HG03103 (cell line): Measurements from ENCODE around the gene DDR2.
A peak's percentile ranks its signal among the peaks of the same experiment; 100 is the strongest.

ENCODE experiments used
- ATAC-seq: cut with Tn5 transposase; IDR thresholded peaks from one replicate; pipeline ENCODE4 v1.9.1; 2021; ENCODE audit warnings: low read depth; ENCODE audit not compliant: unreplicated experiment

The DDR2 gene

GRCh38 chr1:162629077-162629627, 3.1 kb upstream of the DDR2 start:
- ATAC-seq, result no peak

GRCh38 chr1:162629651-162630050, 2.6 kb upstream of the DDR2 start:
- ATAC-seq, result no peak

DNA sequence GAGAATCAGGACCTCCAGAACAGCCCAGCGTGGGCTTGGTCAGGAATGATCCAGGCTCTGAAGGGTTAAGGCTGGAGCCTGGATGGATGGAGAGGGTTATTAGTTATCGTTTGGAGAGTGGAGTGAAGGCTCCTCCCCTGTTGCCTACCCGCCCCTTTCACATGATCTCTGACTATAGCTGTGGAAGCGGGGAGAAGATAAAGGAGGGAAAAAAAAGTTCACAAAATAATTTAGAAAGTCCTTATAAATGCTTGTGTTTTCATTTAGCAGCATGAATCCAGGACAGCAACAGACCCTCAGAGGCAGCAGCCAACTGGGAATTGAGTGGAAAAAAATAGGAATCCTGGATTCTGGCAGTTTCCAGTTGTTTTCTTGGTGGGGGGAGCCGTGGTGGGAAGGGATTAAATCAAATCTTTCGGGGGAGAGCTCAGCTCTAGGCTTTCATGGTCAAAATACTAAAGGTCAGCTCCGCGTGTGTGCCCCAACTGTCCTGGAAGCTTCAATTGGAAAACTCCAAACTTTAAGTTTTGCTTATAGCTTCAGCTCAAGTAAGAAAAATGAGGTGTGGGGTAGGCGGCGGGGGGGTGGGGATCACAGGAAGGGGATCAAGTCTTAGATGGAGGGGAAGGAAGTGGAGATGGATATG, 595 bp upstream of the DDR2 start:
- ATAC-seq, result no peak

DNA sequence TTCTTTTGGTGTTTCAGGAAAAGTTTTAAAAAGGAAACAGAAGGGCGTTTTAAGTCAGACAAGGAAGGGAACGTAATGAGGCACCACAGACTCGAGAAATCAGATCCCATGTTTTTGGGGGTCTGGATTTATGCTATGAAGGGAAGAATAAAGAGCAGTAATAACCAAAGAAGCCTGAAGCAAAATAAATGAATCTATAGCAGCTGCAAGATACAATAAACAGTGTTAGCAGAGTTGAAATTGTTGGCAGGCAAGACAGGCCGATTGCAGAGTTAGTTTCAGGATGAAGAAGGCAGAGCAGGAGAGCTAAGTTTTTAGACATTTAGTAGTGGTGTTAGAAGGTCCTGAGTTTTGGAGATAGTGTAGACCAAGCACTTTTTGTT, 425 bp downstream of the DDR2 start:
- ATAC-seq, result no peak

- ATAC-seq, result no peak
Measured at GRCh38 chr1:162633081-162633762, 958 bp downstream of the DDR2 start.

DNA sequence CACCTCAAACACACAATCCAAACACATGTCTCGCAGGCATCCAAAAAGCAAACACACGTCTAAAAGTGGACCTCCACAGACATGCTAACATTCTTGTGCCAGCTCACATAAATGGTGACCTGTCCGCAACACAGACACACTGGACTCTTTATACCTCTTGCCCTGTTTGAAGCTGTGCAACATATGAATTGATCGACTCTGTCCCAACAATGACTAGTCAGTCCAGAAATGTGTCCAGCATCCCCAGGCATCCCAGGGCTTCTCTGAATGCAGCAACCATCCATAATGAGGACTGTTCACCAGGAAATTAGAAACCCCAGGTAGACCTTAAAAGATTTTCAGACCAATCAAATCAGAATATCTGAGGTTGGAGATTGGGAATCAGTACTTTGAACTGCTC, 3.2 kb downstream of the DDR2 start:
- no peak for ATAC-seq

GRCh38 chr1:162639718-162640117, 7.5 kb downstream of the DDR2 start:
- ATAC-seq, result peak; percentile 67

GRCh38 chr1:162641114-162641513, 8.8 kb downstream of the DDR2 start:
- ATAC-seq, result no peak

- ATAC-seq, result no peak
Measured at GRCh38 chr1:162644986-162645314, 12.7 kb downstream of the DDR2 start.

- ATAC-seq, result no peak
Measured at GRCh38 chr1:162645666-162646065, 13.4 kb downstream of the DDR2 start.

DNA sequence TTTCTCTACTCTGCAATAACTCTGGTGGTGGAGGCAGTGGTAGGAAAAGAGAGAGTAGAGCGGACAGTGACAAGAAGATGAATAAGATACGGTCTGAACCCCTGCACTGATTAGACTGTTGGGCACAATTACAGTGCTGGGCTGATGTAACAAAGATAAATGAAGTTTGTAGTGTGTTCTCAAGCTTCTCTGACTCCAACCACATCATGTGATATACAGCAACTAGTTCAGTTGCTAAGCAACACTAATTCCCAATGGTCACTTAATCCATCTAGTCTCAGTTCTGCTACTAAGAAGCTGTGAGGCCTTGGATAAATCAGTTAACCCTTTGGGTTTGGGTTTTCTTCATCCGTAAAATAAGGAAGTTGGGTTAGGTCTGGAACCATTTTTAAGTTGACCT, 17.3 kb downstream of the DDR2 start:
- no peak for ATAC-seq

DNA sequence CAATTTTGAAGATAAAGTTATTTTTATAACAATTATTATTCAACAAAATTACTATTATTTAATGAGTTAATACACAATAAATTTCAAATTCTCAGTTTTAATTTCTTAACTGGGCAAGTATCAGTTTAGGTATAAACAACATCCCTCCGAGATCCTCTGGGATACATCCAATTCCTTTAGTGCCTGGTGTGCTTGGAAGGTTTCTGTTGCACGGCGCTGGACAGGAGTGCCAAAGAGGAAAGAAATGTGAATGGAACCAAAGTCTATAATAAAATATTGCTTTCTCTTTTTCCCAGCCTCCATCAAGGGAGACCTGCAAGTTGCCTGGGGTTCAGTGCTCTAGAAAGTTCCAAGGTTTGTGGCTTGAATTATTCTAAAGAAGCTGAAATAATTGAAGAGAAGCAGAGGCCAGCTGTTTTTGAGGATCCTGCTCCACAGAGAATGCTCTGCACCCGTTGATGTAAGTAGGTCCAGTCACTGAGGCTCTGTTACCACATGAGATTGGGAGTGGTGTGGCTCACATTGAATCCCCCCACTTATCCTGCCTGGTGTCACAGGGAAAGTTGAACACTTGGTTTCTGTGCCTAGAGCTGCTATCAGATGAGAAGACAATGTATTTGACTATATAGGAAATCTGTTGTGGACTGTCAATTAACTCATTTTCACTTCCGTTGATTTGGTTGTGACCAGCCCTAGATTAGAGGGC, 22.8 kb downstream of the DDR2 start:
- no peak for ATAC-seq

GRCh38 chr1:162656266-162656665, 24.0 kb downstream of the DDR2 start:
- no peak for ATAC-seq

DNA sequence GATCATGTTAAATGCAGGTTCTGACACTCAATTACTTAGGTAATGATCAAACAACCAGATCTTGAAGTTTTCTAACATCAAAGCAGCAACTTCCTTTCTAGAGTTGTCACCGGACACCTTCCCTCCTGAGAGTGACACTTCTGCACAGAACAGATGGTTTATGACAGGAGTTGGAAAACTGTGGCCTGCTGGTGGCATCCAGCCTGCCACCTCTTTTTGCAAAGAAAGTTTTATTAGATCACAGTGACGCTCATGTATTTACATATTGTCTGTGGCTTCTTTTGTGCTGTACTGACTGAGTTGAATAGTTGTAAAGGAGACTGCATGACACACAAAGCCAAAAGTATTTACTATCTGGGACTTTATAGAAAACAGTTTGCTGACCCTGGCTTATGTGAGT, 28.3 kb downstream of the DDR2 start:
- ATAC-seq, result no peak

GRCh38 chr1:162661336-162661735, 29.1 kb downstream of the DDR2 start:
- no peak for ATAC-seq

GRCh38 chr1:162662013-162662412, 29.7 kb downstream of the DDR2 start:
- ATAC-seq, result no peak

GRCh38 chr1:162663086-162663485, 30.8 kb downstream of the DDR2 start:
- peak; percentile 62 for ATAC-seq

GRCh38 chr1:162663589-162664106, 31.4 kb downstream of the DDR2 start:
- no peak for ATAC-seq

DNA sequence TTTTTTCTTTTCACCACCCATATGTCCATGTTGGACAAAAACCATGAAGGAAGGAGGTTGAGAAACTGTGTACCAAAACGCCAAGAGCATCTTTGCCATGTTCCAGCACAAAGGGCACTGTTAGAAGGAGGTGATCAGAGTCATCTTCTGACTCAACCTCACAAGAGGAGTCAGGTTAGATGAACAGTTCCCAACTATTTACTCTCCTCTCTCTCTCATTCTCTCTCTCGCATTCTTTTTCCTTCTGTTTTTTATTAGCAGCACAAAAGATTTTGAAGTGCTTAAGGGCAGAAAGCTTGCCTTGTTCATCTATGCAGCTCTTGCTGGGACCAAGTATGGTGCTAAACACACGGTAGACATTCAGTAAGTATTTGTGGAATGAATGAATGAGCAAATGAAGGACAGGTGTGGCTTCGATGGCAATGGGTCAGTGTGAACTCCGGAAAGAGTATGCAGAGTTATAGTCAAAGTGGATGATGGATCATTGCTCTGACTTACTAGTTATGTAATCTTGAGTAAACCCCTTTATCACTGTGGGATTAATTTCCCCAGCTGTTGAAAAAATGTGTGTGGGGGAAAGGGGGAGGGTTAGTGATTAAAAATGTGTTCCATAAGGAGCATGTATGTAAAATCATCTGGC, 33.9 kb downstream of the DDR2 start:
- ATAC-seq, result no peak

DNA sequence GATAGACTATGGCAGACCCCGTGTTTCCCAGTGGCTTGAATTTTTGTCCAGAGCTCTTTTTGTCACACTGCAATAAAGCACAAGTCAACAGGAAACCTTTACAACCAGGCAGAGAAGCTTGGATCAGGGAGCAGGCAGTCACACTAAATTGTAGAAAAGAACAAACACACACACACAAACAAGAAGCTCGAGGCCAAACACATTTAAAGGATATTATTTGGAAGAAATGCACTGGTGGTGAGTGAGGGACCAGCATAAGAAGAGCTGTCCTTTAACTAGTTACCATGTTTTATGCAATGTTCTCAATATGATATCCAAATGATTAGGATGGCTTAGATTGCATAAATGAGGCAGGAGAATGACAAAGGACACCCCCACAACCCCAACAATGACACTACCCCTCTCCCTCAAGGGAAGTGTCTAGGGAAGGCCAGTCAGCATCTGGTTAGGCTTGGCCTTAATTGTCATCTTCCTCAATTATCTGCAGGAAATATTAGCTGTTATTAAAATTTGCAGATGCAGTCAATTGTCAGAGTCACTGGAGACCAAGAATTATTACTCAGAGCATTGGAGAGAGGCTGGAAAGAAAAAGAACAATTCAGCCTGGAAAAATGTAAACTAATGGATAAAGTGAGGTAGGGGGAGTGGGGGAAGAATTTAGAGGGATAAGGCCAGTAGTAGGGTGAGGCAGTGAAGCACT, 35.3 kb downstream of the DDR2 start:
- no peak for ATAC-seq
